ENCODE results near the gene SHLD1. TPM values are rescaled to one million over a fixed set of nuclear protein-coding genes. Genes with fewer than 3 reads are reported as not detected.
"Not testable (repeated sequence)": the region's sequence is repeated elsewhere in the genome, so short reads cannot be mapped to it uniquely, and the experiment has no call there.

Gene SHLD1
- total RNA-seq, 2 experiments from 2014 or later, result 7.0 to 7.9 TPM

DNA sequence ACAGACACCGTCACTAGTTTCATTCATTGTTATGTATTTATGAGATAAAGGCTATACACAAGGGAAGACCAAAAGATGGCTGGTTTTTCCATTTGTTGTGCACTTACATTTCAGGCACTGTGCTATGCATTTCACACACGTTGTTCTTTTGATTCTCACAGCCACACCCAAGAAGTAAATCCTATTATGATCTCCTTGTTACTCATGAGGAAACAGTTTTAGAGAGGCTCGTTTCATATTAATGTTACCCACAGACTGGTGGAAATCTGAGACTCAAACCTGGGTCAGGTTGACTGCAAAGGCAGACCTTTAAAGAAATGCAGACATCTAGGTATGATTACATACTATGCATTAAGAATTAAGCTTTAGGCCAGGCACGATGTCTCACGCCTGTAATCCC lies 34.9 kb downstream of the SHLD1 start:
- H3K27me3 Mint-ChIP-seq (ENCODE audit: low read depth), result no peaks in the 10 kb centered on the region
- DNase-seq (no peak), ATAC-seq (no peak)
- CTCF ChIA-PET, result interaction anchor here (0.9 to 7.7 kb wide), 3 partner anchors 216 to 255 kb away, joined by 3 to 157 read pairs (median 93); no protein-coding TSS in a partner anchor
- no peak overlapping the region for H3K4me3 Mint-ChIP-seq
- H3K36me3 Mint-ChIP-seq (ENCODE audit: low read depth), result peaks cover 11% of the 10 kb centered on the region
- H3K27ac Mint-ChIP-seq, result no peak overlapping the region
- POLR2A ChIA-PET, result no interaction called here
- H3K9me3 Mint-ChIP-seq (ENCODE audit: insufficient read depth), result no peaks in the 10 kb centered on the region
- H3K4me1 Mint-ChIP-seq (ENCODE audit: low read depth), result peaks cover 13% of the 10 kb centered on the region

DNA sequence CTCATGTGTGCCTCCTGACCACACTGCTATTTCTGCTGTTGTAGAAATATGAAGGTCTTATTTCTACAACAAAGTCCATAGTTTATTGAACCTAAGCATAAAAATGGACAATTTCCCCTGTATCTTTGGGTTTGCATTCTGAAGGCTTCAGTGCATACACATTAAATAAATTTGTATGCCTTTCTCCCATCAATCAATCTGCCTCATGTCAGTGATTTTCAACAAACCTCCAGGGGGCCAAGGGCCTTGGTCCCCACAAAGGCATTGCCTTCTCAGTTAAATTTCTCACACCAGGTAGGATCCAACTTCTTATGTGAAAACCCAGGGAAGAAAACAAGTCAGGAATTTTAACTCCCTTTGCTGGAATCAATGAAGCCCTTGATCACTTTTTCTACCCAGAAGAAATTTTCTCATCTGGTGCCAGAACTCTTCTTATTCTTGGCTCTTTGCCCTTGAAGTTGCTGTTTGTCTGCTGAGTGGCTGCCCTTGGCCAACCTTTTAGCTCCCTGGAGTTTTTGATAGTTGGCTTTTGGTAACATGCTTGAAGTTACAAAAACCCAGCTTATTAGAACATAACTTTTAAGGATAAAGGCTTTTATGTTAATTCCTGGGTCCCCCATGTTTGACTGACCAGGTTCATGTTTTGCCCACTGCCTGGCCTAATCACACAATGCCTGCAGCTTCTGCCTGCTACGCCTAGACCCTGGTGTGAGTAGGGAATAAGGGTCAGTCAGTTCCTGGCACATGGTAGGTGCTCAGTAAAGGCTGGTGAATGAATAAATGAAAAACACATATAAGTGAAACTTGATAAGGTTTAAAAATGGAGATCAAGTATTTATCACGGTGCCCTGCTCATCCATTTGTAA lies 37.0 kb downstream of the SHLD1 start:
- no peaks in the 10 kb centered on the region for H3K27me3 Mint-ChIP-seq (ENCODE audit: low read depth)
- H3K4me1 Mint-ChIP-seq (ENCODE audit: low read depth), result peaks cover 12% of the 10 kb centered on the region
- ATAC-seq, result no peak
- H3K4me3 Mint-ChIP-seq, result no peak overlapping the region
- no peaks in the 10 kb centered on the region for H3K9me3 Mint-ChIP-seq (ENCODE audit: insufficient read depth)
- POLR2A ChIA-PET, result interaction anchor here (0.9 kb wide), 1 partner anchor 28 kb away, joined by 3 read pairs; no protein-coding TSS in a partner anchor
- no peak overlapping the region for H3K27ac Mint-ChIP-seq
- H3K36me3 Mint-ChIP-seq (ENCODE audit: low read depth), result peaks cover 9% of the 10 kb centered on the region
- DNase-seq, result no peak
- CTCF ChIA-PET, result interaction anchor here (0.8 to 7.7 kb wide), 40 partner anchors 8 to 257 kb away, joined by 3 to 157 read pairs (median 5); no protein-coding TSS in a partner anchor

DNA sequence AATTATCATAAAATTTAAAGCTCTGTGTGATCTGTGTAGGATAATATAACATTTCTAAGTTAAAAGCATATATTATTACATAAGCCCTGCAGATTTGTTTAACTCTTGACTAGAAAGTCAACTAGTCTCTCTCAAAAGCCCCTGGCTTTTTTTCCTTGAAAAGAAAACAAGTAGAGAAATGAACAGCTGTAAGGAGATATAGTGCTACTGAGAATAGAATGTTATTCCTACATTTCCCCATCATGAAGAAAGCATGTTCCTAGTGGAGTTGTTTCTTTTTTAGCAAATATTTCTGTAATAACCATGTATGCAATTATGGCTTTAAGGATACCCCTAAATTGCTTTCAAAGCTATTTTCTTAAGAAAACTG lies 37.6 kb downstream of the SHLD1 start:
- H3K36me3 Mint-ChIP-seq (ENCODE audit: low read depth), result peaks cover 9% of the 10 kb centered on the region
- H3K27me3 Mint-ChIP-seq (ENCODE audit: low read depth), result no peaks in the 10 kb centered on the region
- CTCF ChIA-PET, result interaction anchor here (0.8 to 7.7 kb wide), 45 partner anchors 9 to 257 kb away, joined by 3 to 157 read pairs (median 4); no protein-coding TSS in a partner anchor
- no peak overlapping the region for H3K4me3 Mint-ChIP-seq
- peaks cover 12% of the 10 kb centered on the region for H3K4me1 Mint-ChIP-seq (ENCODE audit: low read depth)
- no peaks in the 10 kb centered on the region for H3K9me3 Mint-ChIP-seq (ENCODE audit: insufficient read depth)
- H3K27ac Mint-ChIP-seq, result no peak overlapping the region
- POLR2A ChIA-PET, result interaction anchor here (0.9 kb wide), 1 partner anchor 27 kb away, joined by 3 read pairs; no protein-coding TSS in a partner anchor
- ATAC-seq (no peak), DNase-seq (no peak)

DNA sequence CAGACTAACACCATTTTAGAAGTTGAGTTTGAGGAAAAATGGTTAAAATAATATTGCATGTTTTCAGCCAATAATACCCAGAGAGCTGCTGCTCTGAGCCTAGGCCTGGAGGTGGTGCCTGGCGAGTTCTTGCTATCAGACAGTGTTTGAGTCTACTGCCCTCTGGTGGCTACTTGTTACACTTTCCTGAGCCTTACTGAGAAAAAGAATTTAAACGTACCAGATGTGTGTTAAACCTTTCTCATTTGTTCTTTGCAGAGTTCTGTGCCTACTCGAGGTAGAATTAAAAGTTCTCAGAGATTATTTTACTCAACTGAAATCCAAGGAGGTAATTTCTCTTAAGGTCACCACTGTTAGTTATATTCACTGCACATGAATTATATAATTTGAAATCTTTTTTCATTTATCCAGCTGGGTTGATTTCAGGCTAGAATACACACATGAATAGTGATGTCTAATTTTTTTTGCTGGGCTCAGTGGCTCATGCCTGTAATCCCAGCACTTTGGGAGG lies 38.2 kb downstream of the SHLD1 start:
- H3K4me3 Mint-ChIP-seq, result no peak overlapping the region
- no peaks in the 10 kb centered on the region for H3K9me3 Mint-ChIP-seq (ENCODE audit: insufficient read depth)
- peak; percentile 96 for ATAC-seq

DNA sequence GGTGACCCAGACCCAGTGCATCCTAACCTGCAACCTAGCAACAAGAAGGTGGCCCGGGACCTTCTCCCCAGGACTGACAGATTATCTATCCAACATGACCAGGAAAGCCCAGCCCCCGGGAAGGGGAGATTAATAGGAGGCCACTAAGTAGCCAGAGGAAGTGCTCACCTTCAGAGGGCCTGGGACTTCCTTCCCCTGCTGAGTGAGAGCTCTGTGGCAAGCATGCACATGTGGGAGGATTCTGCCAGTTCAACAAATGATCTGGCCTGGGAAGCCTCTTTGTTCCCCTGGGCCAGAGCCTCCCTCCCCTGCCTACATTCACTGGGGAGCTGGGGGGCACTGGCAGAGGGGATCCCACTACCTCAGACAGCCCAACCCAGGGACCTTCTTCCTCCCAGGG lies 39.6 kb downstream of the SHLD1 start:
- Mint-ChIP-seq H3K9me3 (ENCODE audit: insufficient read depth) (no peaks in the 10 kb centered on the region), H3K27me3 (ENCODE audit: low read depth) (no peaks in the 10 kb centered on the region), H3K4me3 (no peak overlapping the region), H3K4me1 (ENCODE audit: low read depth) (peaks cover 12% of the 10 kb centered on the region), H3K27ac (no peak overlapping the region), H3K36me3 (ENCODE audit: low read depth) (peaks cover 7% of the 10 kb centered on the region)
- ChIA-PET CTCF (interaction anchor here (1.5 to 7.7 kb wide), 5 partner anchors 185 to 259 kb away, joined by 3 to 157 read pairs (median 92); no protein-coding TSS in a partner anchor), POLR2A (no interaction called here)
- ATAC-seq (no peak), DNase-seq (no peak)

More for the DNA sequence above, 38.2 kb downstream of the SHLD1 start:
- Mint-ChIP-seq H3K4me1 (ENCODE audit: low read depth) (peaks cover 12% of the 10 kb centered on the region), H3K36me3 (ENCODE audit: low read depth) (peaks cover 9% of the 10 kb centered on the region), H3K27ac (no peak overlapping the region), H3K27me3 (ENCODE audit: low read depth) (no peaks in the 10 kb centered on the region)
- ChIA-PET CTCF (interaction anchor here (0.6 to 7.7 kb wide), 48 partner anchors 9 to 289 kb away, joined by 3 to 157 read pairs (median 4); no protein-coding TSS in a partner anchor), POLR2A (interaction anchor here (0.9 kb wide), 1 partner anchor 26 kb away, joined by 3 read pairs; no protein-coding TSS in a partner anchor)
- DNase-seq, result peak; percentile 89

DNA sequence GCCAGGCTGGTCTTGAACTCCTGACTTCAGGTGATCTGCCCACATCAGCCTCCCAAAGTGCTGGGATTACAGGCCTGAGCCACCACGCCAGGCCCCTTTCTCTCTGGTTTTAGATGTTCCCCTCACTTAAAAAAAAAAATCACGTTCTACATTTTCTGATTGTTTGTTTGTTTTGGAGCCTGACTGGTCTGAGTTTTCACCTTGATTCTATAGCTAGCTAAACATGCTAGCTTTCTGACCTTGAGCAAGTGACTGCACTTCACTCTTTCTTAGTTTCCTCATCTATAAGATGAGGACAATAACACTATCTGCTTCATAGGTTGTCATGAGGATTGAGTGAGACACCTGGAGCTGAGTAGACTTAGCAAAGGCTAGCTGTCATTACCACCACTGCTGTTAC lies 43.7 kb downstream of the SHLD1 start:
- CTCF ChIA-PET, result no interaction called here
- no peaks in the 10 kb centered on the region for H3K9me3 Mint-ChIP-seq (ENCODE audit: insufficient read depth)
- ATAC-seq, result no peak

DNA sequence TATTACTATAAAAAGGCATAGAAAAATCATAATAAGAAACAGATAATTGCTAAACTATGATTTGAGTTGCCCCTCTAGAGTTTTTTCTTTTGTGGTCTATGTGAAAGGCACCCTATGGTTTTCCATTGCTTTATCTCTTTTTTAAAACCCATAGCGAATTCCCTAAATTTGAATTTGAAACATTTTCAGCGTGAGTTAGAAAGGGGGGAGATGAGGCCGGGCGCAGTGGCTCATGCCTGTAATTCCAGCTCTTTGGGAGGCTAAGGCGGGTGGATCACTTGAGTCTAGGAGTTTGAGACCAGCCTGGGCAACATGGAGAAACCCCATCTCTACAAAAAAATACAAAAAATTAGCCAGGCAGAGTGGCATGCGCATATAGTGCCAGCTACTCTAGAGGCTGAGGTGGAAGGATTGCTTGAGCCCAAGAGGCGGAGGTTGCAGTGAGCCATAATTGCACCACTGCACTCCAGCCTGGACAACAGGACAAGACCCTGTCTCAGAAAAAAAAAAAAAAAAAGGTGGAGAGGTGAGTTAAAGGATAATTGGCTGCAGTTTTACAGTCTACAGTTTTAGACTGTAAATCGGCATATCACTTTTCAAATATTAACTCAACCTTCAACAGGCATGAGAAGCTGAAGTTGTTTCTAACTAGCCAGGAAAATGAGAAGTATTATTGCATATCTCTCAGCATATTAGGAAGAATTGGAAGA lies 46.3 kb downstream of the SHLD1 start:
- CTCF ChIA-PET, result interaction anchor here (2.4 kb wide), 1 partner anchor 8 kb away, joined by 9 read pairs; no protein-coding TSS in a partner anchor
- DNase-seq (no peak), ATAC-seq (no peak)
- H3K9me3 Mint-ChIP-seq (ENCODE audit: insufficient read depth), result no peaks in the 10 kb centered on the region
- H3K4me1 Mint-ChIP-seq (ENCODE audit: low read depth), result no peaks in the 10 kb centered on the region
- no peak overlapping the region for H3K4me3 Mint-ChIP-seq
- no peak overlapping the region for H3K27ac Mint-ChIP-seq
- H3K36me3 Mint-ChIP-seq (ENCODE audit: low read depth), result no peaks in the 10 kb centered on the region
- no peaks in the 10 kb centered on the region for H3K27me3 Mint-ChIP-seq (ENCODE audit: low read depth)
- POLR2A ChIA-PET, result no interaction called here

More for the DNA sequence above, 43.7 kb downstream of the SHLD1 start:
- Mint-ChIP-seq H3K4me3 (no peak overlapping the region), H3K27me3 (ENCODE audit: low read depth) (no peaks in the 10 kb centered on the region), H3K27ac (no peak overlapping the region), H3K36me3 (ENCODE audit: low read depth) (peaks cover 1% of the 10 kb centered on the region), H3K4me1 (ENCODE audit: low read depth) (peaks cover 8% of the 10 kb centered on the region)
- DNase-seq, result no peak
- POLR2A ChIA-PET, result no interaction called here

DNA sequence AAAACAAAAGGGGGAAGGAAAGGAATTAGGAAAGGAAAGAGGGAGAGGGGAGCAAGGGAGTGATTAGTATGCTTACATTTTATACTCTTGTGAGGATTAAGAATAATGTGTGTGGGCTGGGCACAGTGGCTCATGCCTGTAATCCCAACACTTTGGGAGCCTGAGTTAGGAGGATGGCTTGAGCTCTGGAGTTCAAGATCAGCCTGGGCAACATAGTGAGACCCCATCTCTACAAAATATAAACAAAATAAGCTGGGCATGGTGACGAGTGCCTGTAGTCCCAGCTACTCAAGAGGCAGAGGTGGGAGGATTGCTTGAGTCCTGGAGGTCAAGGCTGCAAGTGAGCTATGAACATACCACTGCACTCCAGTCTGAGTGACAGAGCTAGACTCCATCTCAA lies 47.0 kb downstream of the SHLD1 start:
- POLR2A ChIA-PET, result no interaction called here
- no peaks in the 10 kb centered on the region for H3K9me3 Mint-ChIP-seq (ENCODE audit: insufficient read depth)
- ATAC-seq (no peak), DNase-seq (no peak)
- H3K27ac Mint-ChIP-seq, result no peak overlapping the region
- no peaks in the 10 kb centered on the region for H3K27me3 Mint-ChIP-seq (ENCODE audit: low read depth)
- no peaks in the 10 kb centered on the region for H3K36me3 Mint-ChIP-seq (ENCODE audit: low read depth)
- H3K4me1 Mint-ChIP-seq (ENCODE audit: low read depth), result no peaks in the 10 kb centered on the region
- no peak overlapping the region for H3K4me3 Mint-ChIP-seq
- CTCF ChIA-PET, result interaction anchor here (2.4 kb wide), 1 partner anchor 9 kb away, joined by 9 read pairs; no protein-coding TSS in a partner anchor

DNA sequence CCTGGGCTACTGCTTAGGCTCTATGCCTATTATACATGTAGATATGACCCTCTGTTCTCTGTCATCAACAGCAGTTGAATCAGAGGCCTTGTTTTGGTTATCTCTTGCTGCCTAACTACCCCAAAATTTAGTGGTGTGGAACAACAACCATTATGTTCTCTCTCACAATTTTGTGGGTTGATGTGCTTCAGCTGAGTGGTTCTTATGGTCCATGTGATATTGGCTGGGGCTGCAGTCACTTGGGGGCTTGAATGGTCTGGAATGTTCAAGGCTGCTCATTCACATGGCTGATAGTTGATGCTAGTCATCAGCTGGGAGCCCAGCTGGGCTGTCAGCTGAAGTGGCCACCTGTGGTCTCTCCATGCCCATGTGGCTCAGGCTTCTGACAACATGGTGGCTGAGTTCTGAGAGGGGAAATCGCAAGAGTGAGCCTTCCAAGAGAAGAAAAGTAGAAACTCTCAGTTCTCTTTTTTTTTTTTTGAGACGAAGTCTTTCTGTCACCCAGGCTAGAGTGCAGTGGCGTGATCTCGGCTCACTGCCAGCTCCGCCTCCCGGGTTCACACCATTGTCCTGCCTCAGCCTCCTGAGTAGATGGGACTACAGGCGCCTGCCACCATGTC lies 47.8 kb downstream of the SHLD1 start:
- Mint-ChIP-seq H3K4me1 (ENCODE audit: low read depth) (no peaks in the 10 kb centered on the region), H3K27me3 (ENCODE audit: low read depth) (no peaks in the 10 kb centered on the region), H3K27ac (no peak overlapping the region), H3K9me3 (ENCODE audit: insufficient read depth) (no peaks in the 10 kb centered on the region), H3K36me3 (ENCODE audit: low read depth) (no peaks in the 10 kb centered on the region), H3K4me3 (no peak overlapping the region)
- no peak for ATAC-seq
- CTCF ChIA-PET, result interaction anchor here (2.4 kb wide), 1 partner anchor 10 kb away, joined by 9 read pairs; no protein-coding TSS in a partner anchor
- no peak for DNase-seq
- POLR2A ChIA-PET, result no interaction called here

DNA sequence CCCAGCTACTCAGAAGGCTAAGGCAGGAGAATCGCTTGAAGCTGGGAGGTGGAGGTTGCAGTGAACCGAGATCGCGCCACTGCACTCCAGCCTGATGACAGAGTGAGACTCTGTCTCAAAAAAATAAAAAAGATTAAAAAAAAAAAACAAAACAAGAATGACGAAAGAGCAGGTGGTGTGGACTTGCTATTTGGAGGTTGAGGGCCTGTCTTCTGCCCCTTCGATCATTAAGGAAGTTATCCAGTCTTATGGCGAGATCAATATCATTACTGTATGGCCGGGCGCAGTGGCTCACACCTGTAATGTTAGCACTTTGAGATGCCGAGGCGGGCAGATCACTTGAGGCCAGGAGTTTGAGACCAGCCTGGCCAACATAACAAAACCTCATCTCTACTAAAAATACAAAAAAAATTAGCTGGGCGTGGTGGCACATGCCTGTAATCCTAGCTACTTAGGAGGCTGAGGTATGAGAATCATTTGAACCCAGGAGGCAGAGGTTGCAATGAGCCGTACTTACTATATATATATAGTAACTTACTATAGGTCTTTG lies 53.6 kb downstream of the SHLD1 start:
- POLR2A ChIA-PET; H3K27me3 Mint-ChIP-seq (ENCODE audit: low read depth); H3K9me3 Mint-ChIP-seq (ENCODE audit: insufficient read depth); H3K36me3 Mint-ChIP-seq (ENCODE audit: low read depth); DNase-seq; ATAC-seq; H3K4me3 Mint-ChIP-seq; H3K4me1 Mint-ChIP-seq (ENCODE audit: low read depth); H3K27ac Mint-ChIP-seq: not testable (repeated sequence)
- CTCF ChIA-PET, result interaction anchor here (1.0 to 1.3 kb wide), 2 partner anchors 11 to 236 kb away, joined by 3 read pairs; no protein-coding TSS in a partner anchor
